Measurements from ENCODE around the gene ARID1B. TPM values are rescaled to one million over a fixed set of nuclear protein-coding genes. Genes with fewer than 3 reads are reported as not detected.

The ARID1B gene
- total and polyA plus RNA-seq, 2 of the 13 experiments (the other 11 are each of a cell fraction or from before 2014, with no cell fraction given): 20.1 to 32.6 TPM

DNA sequence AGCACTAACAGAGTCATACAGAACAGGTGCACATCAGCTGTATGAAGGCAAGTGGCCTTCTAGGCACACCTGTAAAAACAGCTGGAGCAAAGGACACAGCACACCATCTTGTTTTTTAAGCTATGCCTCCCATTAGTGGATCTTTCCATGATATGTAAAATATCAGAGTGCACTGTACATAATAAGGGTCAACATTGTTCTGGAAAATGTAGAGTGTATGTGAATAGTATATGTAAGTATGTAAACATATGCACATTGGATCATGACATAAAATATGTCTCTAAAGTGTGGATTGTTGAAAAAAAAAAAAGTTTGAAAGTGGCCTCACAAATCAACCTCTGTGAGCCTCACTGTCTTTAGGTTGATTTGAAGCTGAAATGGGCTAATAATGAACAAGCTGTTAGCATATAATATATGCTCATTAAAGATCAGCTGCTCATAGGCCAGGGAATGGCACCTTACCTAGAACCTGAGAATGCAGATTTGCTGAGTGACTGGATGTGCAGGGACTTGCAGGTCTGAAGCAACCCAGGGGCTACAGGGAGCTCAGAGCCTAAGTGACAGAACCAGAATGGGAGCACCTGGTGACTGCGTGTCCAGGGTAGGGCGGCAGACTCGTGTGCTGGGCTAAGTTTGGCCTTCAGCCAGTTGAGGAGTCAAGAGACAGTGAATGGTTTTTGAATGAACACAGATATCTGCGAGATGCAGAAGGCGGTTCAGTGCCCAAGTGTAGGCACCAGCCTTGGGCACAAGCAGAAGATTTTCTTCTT, 347.5 kb downstream of the ARID1B start (continued):
- TF ChIP-seq, protein P1, sequence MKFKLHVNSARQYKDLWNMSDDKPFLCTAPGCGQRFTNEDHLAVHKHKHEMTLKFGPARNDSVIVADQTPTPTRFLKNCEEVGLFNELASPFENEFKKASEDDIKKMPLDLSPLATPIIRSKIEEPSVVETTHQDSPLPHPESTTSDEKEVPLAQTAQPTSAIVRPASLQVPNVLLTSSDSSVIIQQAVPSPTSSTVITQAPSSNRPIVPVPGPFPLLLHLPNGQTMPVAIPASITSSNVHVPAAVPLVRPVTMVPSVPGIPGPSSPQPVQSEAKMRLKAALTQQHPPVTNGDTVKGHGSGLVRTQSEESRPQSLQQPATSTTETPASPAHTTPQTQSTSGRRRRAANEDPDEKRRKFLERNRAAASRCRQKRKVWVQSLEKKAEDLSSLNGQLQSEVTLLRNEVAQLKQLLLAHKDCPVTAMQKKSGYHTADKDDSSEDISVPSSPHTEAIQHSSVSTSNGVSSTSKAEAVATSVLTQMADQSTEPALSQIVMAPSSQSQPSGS (CRISPR knock-in tag; IDR thresholded peaks at IDR 0.05): no peak
- TF ChIP-seq, protein P2, sequence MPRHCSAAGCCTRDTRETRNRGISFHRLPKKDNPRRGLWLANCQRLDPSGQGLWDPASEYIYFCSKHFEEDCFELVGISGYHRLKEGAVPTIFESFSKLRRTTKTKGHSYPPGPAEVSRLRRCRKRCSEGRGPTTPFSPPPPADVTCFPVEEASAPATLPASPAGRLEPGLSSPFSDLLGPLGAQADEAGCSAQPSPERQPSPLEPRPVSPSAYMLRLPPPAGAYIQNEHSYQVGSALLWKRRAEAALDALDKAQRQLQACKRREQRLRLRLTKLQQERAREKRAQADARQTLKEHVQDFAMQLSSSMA (CRISPR knock-in tag; IDR thresholded peaks at IDR 0.05): no peak

DNA sequence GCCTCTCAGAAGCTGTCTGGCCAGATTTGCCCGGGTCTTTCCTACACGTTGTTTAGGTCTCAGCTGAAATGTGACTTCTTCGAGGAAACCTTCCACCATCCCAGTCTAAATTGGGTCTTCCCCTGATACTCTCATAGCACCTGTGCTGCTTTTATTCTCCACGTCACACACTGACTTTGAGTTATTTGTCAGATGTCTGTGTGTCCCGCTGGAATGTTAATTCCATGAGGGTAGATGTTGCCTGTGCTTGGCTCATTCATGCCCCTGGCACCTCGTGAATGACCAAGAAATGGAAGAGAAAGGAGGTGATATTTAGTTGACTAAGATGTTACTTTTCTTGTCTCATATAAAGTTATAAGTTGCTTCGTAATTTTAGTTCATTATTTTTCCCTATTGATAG, 348.4 kb downstream of the ARID1B start:
- Histone ChIP-seq H3K36me3 (replicated peaks in 1 of 2; ENCODE audit: control insufficient read depth in 1 of 2, insufficient read depth in 2 of 2, low read length in 2 of 2) (peaks cover 4 to 18% of the 10 kb centered on the region in 2 experiments; a peak in 4 of 5 replicates), H3K27me3 (ENCODE audit: control insufficient read depth in 1 of 2, insufficient read depth in 2 of 2, low read length in 2 of 2) (no peaks in the 10 kb centered on the region), H3K4me1 (ENCODE audit: insufficient read depth, low read length) (peaks cover 11% of the 10 kb centered on the region), H4K20me1 (ENCODE audit: insufficient read depth, low read length) (0 out of 2 replicates have a peak, but pooled peaks cover 3% of the 10 kb centered on the region), H3K9me3 (ENCODE audit: low read length) (no peaks in the 10 kb centered on the region), H3K4me3 (replicated peaks in 1 of 3; ENCODE audit: insufficient read depth in 1 of 3, low read depth in 2 of 3, low read length in 3 of 3) (no peak overlapping the region), H3K27ac (ENCODE audit: extremely low read length, insufficient read depth, low read length) (no peak overlapping the region), H2AFZ (ENCODE audit: low read length) (no peak overlapping the region), H3K4me2 (ENCODE audit: low read depth, low read length) (no peak overlapping the region), H3K9ac (ENCODE audit: insufficient read depth, low read depth, low read length) (no peak overlapping the region), H3K79me2 (ENCODE audit: insufficient read depth, low read length) (no peaks in the 10 kb centered on the region)
- DNase-seq (ENCODE audit: low spot score) (no peak), ATAC-seq (no peak), FAIRE-seq (no peak)
- CTCF ChIA-PET (ENCODE audit: low intra/inter-chr PET ratio, low total read pairs): no interaction called here
- no TSS peak for BruUV-seq (replicated peaks)
- WGBS (ENCODE audit: low lambda C conversion rate): 98% methylated on average over 7 of the region's 7 CpGs
- intact Hi-C loops (cut with micrococcal nuclease; ENCODE audit: unreplicated experiment): no loop called here
- in situ Hi-C loops (cut with HindIII; ENCODE audit: extremely low pct_ligation_motif_present, low pct_unique_long_range_greater_than_20kb): no loop called here
- POLR2A ChIA-PET: no interaction called here
- TF ChIP-seq ZNF703 (CRISPR knock-in tag; IDR thresholded peaks at IDR 0.05; ENCODE audit: borderline replicate concordance) (no peak), ZMYM4 (CRISPR knock-in tag; IDR thresholded peaks at IDR 0.05) (no peak), HNRNPUL1 (IDR thresholded peaks at IDR 0.05; ENCODE audit: low read depth, low read length) (no peak), PCBP2 (optimal IDR thresholded peaks at IDR 0.05; ENCODE audit: low read depth, low read length, poor library complexity, severe bottlenecking) (no peak), ZNF234 (CRISPR knock-in tag; conservative IDR thresholded peaks at IDR 0.05) (no peak), ZNF354B (CRISPR knock-in tag; IDR thresholded peaks at IDR 0.05) (no peak), TP53 (CRISPR knock-in tag; conservative IDR thresholded peaks at IDR 0.05) (no peak)
- TF ChIP-seq, protein P3, sequence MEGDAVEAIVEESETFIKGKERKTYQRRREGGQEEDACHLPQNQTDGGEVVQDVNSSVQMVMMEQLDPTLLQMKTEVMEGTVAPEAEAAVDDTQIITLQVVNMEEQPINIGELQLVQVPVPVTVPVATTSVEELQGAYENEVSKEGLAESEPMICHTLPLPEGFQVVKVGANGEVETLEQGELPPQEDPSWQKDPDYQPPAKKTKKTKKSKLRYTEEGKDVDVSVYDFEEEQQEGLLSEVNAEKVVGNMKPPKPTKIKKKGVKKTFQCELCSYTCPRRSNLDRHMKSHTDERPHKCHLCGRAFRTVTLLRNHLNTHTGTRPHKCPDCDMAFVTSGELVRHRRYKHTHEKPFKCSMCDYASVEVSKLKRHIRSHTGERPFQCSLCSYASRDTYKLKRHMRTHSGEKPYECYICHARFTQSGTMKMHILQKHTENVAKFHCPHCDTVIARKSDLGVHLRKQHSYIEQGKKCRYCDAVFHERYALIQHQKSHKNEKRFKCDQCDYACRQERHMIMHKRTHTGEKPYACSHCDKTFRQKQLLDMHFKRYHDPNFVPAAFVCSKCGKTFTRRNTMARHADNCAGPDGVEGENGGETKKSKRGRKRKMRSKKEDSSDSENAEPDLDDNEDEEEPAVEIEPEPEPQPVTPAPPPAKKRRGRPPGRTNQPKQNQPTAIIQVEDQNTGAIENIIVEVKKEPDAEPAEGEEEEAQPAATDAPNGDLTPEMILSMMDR (CRISPR knock-in tag; IDR thresholded peaks at IDR 0.05): no peak
